C4-2B (cell line): ENCODE data around the gene TPX2.

ENCODE experiments used
- H3K27ac ChIP-seq: fragments of 450-650 bp; 2 replicates; pipeline ENCODE4 v1.5.1; 2017
- CTCF ChIP-seq: fragments of 450-650 bp; conservative IDR thresholded peaks from 2 replicates; pipeline ENCODE4 v1.5.1; 2017; ENCODE audit warnings: mild to moderate bottlenecking
- ZFX ChIP-seq: fragments of 450-650 bp; IDR thresholded peaks from 2 replicates; pipeline ENCODE4 v1.6.1; 2017

The TPX2 gene

GRCh38 chr20:31760519-31761240 lies 21.6 kb downstream of the TPX2 start:
- H3K27ac ChIP-seq, result no peak overlapping the region
- TF ChIP-seq CTCF (no peak), ZFX (no peak)

- H3K27ac ChIP-seq, result no peak overlapping the region
- no peak for TF ChIP-seq CTCF
- no peak for TF ChIP-seq ZFX
Measured at GRCh38 chr20:31764641-31765305, 25.7 kb downstream of the TPX2 start.

- TF ChIP-seq ZFX (no peak), CTCF (no peak)
- no peak overlapping the region for H3K27ac ChIP-seq
Measured at GRCh38 chr20:31767805-31768204, 28.7 kb downstream of the TPX2 start.

GRCh38 chr20:31769681-31770080 lies 30.6 kb downstream of the TPX2 start:
- H3K27ac ChIP-seq, result no peak overlapping the region
- TF ChIP-seq ZFX (no peak), CTCF (no peak)

- TF ChIP-seq ZFX, result no peak
- no peak for TF ChIP-seq CTCF
- no peak overlapping the region for H3K27ac ChIP-seq
Measured at GRCh38 chr20:31770243-31770642, 31.2 kb downstream of the TPX2 start.

- H3K27ac ChIP-seq, result no peak overlapping the region
- no peak for TF ChIP-seq CTCF
- TF ChIP-seq ZFX, result no peak
Measured at GRCh38 chr20:31774408-31774807, 35.3 kb downstream of the TPX2 start.

- no peak for TF ChIP-seq CTCF
- no peak overlapping the region for H3K27ac ChIP-seq
Measured at GRCh38 chr20:31780839-31781238, 41.7 kb downstream of the TPX2 start.
